ENCODE results near the gene DDIT4.
A peak's percentile ranks its signal among the peaks of the same experiment; 100 is the strongest.

Gene DDIT4

DNA sequence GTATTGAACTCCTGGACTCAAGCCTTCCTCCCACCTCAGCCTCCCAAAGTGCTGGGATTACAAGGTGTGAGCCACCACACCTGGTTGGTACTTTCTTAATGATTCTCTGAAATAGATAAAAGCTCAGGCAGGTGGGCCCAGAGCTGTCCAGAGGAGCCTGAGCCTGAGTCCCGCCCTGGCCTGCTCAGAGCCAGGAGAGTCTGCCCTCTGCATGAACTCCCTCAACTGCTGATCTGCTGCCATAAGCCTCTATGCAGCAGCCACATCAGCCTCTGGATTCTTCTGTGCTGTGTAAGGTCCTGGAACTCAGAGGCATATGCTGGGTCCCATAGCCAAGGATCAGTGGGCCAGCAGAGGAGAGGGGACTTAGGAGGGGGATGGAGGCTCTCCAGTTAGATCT is 23.1 kb upstream of the DDIT4 start:
- peak; percentile 84 for DNase-seq

DNA sequence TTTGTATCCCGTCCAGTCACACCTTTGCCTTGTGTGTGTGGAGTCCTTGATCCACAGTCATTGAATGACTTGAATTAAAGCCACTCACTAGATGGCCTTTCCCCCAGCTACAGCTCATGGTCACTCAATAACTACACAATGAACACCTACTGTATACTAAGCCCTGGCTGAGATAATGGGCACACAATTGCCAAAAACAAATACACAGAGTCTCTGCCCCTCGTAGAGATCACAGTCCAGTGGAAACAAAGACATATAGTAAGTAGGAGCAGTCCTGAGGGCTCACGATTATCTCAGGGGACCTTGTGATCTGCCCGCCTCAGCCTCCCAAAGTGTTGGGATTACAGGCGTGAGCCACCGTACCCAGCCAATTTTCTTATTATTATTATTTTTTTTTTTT is 22.1 kb upstream of the DDIT4 start:
- DNase-seq: no peak

DNA sequence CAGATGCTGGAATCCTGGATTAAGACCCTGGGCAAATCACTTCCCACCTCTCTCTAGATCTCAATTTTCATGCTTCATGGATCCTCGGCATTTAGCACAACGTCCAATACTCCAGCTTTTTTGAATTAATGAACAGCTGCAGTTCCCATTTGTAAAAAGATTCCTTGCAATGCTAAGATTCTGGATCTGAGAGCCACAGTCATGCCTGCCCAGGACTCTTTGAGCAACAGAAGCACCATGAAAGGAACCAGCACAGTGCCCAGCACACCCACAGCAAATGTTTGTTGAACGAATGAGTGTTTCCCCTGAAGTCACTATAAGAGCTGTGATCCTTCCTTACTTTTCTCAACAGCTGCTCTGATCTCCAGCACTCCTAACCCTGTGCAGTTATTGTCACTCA is 20.8 kb upstream of the DDIT4 start:
- DNase-seq: no peak

DNA sequence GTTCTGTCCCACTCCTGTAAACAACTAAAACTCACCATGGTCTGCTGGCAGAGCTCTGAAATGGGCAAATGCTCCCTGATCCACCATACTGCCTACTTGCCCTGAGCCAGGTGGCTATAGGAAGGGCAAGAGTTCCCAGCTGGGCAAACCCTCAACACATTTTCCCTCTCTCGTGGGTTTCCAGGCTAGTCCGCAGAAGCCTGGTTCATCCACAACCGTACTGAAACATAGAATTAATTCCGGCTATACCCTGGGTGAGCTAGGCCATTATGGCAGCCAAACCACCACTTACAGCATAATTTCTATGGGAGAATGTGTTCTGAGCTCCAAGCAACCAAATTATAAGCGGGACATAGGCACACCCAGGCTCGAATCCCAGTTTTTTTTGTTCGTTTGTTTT is 20.1 kb upstream of the DDIT4 start:
- no peak for DNase-seq

DNA sequence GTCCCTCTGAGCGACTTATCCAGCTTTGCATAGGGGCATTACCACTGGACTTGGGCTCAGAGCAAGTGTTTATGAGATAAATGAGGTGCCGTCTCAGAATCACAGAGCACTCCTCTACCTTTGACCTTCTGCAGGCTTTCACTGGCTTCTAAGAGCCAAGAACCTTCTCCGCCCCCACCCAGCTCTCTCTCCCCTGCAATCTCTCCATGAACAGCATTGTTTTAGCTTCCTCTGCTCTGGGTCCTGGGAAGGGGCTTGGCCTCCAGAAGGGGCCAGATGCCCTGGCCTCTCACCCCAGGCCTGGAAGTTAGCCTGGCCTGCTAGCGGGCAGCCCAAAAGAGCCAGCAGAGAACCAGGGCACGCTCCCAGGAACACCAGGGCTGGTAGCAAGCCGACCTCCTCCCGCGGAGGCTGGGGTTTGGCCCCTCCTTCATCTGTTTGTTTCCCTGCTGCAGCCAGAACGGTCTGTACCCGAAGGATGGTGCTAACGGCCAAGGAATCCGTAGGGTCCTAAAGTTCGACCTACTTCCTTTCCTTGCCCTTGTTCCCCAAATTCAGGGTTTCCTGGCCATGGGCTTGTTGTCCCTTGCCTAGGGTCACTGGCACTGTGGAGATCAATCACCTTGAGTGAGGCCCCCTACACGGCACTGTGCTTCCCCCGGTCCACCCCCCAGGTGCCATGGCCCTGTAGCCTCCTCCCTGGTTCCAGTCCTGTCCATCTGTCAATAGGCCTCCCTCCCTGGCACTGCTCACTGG is 18.7 kb upstream of the DDIT4 start:
- peak; percentile 86 for DNase-seq

DNA sequence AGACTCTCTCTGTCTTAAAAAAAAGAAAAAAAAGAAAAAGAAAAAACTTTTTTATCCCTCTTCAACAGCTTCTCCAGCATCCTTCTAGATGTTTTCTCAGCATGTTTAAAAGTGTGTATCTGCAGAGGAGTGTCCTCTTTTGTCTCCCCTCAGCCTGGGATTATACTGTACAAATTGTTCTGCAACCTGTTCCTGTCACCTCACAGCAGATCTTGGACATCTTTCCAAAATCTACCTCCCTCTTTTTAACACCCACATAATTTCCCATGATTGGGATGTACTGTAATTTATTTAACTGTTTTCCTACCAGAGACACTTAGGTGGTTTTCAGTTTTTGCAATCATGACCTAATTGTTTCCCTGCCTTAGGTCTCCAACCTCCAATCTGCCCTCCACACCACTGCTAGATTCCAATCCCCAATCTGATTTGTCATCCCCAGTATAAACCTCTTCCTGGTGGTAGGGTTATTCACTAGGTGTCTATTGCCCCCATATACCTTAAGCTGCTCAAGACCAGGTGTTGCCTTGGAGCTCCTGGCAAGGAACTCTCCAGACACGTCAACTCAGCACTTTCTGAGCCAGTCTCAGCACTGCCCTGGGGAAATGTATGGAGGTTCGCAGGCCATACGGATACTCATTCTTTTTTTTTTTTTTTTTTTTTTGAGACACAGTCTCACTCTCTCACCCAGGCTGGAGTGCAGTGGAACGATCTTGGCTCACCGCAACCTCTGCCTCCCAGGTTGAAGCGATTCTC is 17.6 kb upstream of the DDIT4 start:
- DNase-seq: no peak

DNA sequence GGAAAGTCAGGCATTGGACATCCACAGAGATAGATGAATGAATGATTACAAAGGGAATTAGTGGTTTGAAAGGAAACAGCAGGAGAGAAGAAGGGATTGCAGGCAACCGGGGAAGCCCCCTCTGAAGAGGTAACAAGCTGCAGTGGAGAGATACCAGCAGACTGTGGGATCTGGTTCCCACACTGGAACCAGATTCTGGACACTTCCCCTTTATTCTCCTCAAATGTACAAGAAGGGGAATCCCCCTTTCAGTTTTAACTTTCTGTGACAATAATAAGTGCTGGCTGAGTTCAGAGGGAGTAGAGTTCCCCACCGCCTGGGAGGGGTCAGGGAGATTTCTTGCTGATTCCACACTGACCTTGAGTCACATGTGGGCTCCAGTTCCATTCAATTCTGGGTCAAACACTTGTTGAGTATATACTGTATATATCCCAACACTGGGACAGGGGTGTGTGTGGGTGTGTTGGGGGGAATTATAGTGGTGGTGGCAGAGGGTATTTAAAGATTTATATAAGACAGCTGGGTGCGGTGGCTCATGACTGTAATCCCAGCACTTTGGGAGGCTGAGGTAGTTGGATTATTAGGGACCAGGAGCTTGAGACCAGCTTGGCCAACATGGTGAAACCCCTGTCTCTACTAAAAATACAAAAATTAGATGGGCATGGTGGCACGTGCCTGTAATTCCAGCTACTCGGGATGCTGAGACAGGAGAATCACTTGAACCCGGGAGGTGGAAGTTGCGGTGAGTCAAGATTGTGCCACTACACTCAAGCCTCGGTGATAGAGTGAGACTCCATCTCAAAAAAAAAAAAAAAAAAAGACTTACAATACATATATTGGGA is 16.5 kb upstream of the DDIT4 start:
- DNase-seq: no peak

DNA sequence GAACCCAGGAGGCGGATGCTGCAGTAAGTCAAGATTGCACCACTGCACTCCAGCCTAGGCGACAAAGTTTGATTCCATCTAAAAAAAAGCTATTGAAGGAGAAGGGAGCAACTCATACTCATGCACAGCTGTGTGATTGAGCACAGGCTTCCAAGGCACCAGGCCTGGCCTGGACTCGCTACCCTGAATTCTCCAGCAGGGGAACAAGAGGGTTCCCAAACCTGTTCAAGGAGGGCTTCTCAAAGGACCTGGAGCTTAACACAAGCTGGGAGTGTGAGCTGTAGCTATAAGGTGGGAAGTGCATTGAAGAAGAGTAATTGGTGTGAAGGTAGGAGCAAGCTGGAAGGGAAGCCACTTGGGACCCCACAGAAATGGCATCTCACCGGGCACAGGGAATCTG is 15.1 kb upstream of the DDIT4 start:
- no peak for DNase-seq

DNA sequence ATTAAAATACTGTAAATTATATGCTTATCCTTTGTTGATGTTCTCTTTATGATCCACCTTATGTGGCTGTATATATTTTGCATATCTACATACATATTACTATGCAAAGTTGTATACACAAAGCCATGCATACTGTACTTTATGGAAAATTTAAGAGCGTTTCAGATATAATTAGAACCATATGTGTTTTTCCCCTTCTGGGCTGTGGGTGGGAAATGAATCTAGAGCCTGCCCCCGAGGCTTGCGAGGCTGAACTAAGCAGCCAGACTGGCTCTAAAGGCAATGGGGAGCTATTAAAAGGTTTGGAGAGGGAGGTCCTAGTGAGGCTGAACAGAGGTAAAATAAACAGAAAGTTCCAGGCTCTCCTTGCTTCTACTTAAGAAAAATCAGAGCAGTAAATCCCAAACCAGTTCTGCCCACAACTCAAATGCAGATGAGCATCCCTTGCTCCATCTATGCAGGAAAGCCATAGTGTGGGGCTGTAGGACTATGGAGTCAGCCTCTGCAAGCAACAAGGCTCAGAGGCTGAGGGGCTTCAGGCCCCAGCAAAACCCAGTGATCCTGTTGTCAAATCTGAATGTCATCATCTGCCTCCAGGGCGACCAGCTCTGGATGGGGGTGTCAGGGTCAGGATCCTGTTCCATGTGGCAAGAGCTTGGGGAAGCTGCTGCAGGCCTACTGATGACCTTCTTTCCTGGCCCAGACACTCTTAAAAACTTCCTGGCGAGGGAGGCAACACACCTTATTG is 14.1 kb upstream of the DDIT4 start:
- DNase-seq: no peak

DNA sequence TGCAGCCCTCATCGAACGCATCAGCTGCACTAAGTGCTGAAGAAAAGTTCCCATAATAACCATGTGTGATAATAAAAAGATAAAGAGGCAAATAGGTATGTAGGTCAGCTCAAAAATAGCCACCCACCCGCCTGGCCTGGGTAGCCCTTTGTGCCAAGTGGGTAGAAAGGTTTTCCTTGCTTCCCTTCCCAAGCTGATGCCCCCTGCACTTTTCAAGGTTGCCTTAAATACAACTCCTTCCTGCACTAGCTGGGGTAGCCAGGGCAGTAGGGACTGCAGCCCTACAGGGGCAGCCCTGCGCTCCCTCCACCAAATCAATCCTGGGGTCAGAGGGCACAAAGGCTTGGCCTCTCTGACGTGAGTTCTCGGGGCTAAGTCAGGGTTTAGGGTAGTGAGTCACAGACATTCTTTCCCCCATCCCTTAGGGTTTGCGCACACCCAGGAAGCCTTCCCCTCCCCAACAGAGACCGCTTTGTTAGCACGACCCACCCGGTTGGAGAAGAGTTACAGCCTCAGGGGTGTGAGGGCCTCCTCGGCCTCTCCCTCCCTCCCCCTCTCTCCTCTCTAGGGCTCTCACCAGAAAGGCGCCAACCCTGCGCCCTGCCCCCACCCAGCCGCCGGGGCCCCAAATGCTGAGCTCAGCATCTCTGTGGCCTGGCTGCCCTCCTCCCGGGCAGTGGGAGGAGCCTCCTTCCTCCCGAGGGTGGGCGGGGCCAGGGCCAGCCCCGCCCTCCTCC is 13.3 kb upstream of the DDIT4 start:
- DNase-seq: peak; percentile 92

DNA sequence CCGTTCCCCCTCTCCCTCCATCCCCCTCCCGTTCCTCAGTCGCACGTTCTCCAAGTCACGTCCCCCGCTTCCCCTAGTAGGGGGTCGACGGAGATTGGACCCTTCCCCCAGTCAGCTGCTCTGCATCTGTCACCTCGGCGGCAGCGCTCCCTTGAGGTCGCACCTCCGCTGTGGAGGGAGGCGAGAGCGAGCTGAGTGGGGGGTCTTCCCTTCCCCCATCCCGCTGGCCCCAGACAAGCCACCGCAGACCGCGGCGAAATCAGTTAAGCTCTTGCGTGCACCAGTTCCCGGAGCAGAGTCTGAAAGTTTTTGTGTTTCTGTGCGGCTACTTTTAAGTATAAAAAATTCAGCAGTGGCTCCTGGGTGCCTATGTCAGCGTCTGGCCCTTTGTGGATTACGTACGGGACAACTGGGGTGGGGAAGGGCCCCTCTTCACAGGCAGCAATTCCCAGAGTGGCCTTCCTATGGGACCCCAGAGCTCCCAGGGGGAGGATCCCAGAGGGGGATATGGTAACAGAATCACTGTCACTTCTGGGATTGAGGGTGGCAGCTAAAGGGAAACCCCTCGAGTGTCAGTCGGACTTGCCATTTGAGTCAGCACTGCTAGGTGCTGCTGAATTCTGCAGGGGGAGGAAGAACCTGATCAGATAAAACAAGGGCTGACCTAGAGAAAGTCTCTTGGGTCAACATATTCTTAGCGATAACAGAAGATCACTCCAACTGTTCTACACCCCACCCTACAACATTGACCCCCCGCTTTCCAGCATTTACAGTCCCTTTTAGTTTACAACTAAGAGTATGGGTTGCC is 12.5 kb upstream of the DDIT4 start:
- DNase-seq: no peak

DNA sequence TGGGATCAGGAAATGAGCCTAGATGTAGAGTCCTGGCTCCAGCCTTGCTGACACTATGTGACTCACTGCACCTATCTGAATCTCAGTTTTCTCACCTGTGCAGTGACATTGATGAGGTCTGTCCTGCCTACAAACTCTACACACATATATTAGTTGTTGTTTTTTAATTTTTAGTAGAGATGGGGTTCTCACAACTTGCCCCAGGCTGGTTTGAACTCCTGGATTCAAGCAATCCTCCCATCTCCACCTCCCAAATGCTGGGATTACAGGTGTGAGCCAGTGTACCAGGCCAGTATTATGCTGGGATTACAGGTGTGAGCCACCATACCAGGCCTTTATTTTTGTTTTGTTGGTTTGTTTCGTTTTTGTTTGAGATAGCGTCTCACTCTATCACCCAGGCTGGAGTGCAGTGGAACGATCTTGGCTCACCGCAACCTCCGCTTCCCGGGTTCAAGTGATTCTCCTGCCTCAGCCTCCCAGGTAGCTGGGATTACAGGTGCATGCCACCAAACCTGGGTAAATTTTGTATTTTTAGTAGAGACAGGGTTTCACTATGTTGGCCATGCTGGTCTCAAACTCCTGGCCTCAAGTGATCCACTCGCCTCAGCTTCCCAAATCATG is 11.8 kb upstream of the DDIT4 start:
- DNase-seq: no peak

DNA sequence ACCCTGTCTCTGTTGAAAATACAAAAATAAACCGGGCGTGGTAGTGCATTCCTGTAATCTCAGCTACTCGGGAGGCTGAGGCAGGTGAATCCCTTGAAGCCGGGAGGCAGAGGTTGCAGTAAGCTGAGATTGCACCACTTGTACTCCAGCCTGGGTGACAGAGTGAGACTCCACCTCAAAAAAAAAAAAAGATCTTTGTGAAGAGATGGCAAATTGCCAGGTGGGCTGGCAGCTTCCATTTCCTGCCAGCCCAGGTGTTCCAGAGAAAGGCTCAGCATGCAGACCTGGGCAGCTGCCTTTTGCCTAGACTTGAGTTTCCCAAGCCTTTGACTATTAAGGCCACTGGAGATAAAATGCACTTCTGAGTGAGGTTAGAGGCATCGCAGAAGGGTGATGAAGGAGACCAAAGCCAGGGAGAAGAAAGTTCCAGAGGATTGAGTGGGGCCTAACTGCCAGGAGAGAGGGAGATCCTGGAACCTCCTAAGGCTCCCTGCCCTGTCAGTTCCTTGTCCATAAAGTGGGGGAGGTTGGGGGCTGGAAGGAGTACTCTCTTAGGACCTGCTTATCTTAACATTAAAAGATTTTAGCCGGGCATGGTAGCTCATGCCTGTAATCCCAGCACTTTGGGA is 10.0 kb upstream of the DDIT4 start:
- DNase-seq: no peak

DNA sequence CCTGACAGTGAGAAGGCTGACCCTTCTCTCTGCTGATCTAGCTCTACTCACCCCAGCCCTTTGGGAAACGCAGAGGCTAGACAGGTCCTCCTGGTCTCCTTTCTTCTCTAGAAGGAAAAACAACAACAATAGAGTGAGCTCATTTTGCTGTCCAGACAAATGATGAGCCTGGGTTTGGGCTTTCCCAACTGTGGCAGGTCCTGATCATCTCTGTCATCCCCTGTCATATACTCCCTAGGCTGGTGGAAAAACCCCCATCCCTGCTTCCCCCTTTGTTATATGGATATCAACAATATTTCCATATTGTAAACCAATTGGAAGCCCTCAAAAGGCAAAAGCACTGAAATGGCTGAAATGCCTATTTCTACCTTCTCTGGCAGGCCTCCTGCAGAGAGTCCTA is 9.2 kb upstream of the DDIT4 start:
- DNase-seq: no peak

DNA sequence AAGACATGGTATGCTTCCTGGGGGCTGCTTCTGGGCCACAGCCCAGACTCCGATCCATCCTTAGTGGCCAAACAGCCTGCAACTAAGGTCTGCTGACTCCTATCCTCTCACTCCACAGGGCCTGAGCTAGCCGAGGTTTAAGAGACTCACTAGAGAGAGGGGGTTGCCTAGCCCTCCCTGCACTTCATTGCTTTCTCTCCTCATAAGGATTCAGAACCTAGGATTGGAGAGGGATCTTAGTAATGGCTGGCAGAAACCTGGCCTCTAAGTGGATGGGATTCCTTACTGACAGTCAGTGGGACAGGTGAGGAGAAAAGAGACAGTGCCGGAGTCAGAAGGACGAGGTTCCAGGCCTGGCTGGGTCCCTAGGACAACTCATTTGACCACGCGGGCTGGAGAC is 8.2 kb upstream of the DDIT4 start:
- no peak for DNase-seq

DNA sequence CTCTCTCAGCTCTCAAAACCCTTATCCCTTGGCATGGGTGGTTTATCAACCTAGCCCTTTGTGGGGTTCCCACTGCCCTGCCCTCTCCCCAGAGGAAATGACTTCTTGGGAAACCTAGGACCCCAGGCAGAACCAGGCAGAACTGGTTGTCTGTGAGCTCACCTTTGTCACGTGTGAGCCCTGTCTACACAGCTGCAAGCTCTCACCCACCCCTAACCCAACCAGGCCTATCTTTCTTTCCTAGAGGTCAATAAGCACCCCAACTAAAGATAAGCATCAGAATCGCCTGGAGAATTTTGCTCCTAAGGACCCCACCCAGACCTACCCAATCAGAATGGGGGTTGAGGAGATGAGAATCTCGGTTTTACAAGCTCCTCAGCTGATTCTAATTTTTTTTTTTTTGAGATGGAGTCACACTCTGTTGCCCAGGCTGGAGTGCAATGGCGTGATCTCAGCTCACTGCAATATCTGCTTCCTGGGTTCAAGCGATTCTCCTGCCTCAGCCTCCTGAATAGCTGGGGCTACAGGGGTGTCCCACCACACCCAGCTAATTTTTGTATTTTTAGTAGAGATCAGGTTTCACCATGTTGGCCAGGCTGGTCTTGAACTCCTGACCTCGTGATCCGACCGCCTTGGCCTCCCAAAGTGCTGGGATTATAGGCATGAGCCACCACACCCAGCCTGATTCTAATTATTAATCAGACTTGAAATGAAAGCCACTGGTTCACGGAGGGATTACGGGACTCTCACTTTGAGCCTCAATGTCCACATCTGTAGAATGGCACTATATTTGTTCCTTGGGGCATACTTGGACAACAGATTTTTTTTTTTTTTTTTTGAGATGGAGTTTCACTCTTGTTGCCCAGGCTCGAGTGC is 7.5 kb upstream of the DDIT4 start:
- DNase-seq: no peak

DNA sequence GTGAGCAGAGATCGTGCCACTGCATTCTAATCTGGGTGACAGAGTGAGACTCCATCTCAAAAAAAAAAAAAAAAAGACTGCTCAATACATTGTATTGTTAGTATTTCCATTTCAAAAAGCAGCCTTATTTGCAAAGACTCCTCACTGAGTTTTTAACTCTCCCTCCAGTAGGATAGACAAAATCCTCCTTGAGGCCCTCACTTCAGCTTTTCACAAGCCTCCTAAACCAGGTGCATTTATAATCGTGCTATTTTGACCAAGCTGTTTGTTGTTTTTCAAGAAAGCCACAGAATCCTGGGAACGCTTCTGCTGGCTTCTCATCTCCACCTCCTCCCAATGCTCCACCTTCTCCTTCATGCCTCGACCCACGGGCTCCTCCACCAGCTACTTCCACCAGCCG is 6.3 kb upstream of the DDIT4 start:
- no peak for DNase-seq

DNA sequence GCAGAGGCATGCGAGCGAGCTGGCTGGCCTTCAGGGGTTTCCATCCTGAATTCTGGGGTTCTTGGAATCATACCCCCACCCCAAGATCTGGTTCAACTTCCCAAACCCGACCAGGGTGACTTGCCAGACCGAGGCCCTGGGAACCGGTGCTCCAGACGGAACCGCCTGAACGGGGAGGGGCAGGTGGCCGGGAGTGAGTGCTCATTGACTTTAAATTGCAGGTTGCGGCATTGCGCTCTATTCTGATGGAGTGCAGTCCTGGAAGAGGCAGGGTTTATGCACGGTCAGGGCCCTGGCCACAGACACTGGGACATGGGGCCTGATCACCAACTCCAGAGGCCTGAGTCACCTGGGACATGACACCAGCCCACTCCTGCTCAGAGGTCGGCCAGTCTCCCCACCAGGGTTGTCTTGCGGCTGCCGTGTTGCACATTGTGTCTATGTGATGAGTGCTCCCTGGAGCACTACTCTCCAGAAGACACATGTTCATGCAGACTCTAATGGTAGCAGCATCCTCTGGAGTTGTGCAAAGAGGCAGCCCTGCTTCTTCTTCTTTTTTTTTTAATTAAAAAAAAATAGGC is 5.8 kb upstream of the DDIT4 start:
- DNase-seq: no peak

Measured in right forelimb (tissue), 1 donor.